HG02610 (cell line): ENCODE data around the gene HK3.

Source experiments
- ATAC-seq: cut with Tn5 transposase; IDR thresholded peaks from one replicate; pipeline ENCODE4 v1.9.1; 2021; ENCODE audit warnings: mild to moderate bottlenecking, moderate library complexity; ENCODE audit not compliant: unreplicated experiment

The HK3 gene, protein sequence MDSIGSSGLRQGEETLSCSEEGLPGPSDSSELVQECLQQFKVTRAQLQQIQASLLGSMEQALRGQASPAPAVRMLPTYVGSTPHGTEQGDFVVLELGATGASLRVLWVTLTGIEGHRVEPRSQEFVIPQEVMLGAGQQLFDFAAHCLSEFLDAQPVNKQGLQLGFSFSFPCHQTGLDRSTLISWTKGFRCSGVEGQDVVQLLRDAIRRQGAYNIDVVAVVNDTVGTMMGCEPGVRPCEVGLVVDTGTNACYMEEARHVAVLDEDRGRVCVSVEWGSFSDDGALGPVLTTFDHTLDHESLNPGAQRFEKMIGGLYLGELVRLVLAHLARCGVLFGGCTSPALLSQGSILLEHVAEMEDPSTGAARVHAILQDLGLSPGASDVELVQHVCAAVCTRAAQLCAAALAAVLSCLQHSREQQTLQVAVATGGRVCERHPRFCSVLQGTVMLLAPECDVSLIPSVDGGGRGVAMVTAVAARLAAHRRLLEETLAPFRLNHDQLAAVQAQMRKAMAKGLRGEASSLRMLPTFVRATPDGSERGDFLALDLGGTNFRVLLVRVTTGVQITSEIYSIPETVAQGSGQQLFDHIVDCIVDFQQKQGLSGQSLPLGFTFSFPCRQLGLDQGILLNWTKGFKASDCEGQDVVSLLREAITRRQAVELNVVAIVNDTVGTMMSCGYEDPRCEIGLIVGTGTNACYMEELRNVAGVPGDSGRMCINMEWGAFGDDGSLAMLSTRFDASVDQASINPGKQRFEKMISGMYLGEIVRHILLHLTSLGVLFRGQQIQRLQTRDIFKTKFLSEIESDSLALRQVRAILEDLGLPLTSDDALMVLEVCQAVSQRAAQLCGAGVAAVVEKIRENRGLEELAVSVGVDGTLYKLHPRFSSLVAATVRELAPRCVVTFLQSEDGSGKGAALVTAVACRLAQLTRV

DNA sequence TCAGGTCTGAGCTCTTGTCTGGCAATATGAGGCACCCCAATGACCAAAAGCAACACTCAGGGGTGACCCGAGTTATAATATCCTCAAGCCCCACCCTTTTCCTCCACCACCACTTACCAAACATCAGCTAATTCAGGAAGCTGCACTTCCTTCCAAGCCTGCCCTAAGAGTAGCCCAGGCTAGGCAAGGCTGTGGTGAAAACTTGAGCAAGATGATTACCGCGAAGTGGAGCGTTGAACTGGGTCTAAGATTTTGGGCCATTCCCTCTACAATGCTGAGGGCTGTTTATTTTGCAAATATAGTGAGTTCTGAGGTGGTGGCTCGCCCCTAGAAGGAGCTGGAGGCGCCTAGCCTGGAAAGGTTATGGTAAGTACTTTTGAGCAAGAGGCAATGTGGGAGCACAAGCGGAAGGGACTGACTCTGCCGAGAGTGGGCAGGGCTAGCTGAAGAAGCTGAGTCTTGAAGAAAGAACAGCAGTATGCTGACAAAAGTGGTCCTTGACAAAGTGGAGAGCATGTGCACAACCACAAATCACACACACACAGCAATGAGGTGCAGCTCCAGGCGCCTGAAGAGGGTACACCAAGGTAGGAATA lies at the start of gene HK3:
Gene HK3 (minus strand): TSS at position 51 of the 596 bp plus-strand sequence. CDS start 3,187 bp downstream, outside the sequence.
- ATAC-seq = no peak

DNA sequence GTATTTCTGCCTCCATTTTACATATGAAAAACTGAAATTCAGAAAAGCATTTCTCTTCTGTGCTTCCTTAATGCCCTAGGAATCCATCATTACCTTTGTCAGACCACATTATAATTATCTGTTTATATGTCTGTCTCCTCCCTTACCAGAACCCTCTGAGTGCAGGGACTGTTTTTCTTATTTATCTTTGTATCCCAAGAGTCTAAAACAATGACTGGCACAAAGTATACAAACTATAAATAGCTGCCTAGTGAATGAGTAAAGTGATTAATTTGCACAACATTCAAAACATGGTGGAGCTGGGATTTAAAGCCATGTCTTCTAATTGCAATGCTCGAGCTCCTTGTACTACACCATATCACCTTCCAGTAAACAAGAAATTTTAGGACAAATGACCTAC lies 49.3 kb upstream of the HK3 start:
- ATAC-seq = no peak

DNA sequence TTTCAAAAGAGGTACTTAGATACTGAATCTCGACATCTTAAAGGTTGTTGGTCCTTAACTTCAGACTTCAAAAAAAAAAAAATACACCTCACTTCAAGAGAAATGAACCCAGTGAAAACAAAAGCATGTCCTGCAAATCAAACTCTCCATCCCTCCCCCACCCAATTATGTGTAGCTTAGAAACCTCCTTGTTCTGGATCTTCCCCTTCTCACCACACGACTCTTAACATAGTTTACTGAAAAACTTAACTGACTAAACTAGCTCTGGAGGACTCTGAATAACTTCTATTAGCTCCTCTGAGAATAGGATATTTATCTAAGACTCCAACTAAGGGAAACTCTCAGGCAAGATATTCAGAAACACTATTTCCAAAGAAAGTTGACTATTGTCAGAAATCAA lies 48.7 kb upstream of the HK3 start:
- ATAC-seq = no peak

DNA sequence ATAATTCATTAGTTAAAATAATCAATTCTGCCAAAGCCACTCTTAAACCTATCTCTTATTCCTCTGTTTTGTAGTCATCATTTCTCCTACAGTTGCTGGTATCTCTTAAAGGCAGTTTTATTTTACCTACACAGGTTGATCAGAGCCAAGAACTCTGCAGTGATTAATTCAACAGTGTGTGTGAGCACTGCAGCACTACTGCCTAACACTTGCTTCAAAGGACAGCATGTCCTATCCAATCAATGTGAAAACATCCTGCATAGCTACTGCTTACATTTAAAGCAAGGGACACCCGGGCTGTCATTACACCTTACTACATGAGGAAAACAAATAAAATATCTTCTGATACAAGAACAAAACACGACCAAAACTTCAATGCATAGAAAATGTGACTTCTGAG lies 45.1 kb upstream of the HK3 start:
- ATAC-seq = no peak

DNA sequence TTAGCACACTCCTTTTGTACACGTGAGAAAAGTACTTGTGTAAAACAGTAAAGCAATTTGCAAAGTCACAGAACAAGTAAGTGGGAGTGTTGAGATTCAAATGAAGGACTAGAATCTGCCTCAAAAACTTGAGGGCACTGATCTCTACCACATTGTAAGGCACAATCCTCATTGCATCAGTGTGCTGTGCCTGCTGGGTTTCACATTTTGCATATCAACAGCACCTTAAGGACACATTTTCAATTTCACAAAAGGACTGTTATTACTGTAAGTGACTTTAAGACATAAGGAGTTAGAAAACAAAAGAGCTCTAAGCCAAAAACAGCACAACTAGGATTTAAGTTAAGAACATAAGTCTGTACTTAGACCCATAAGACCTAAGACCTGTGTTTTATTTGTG lies 44.7 kb upstream of the HK3 start:
- ATAC-seq = no peak

DNA sequence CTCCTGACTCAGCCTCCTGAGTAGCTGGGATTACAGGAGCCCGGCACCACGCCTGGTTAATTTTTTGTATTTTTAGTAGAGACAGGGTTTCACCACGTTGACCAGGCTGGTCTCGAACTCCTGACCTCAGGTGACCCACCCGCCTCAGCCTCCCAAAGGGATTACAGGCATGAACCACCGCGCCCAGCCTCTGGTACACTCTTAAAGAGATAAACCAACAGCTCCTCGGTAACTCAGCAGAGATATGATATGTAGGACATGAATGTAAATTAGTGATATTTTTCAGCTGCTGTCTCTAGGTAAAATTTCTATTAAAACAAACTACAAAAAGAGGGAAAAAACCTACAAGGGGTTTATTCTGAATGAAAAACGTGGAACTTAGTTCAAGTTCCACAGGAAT lies 42.8 kb upstream of the HK3 start:
- ATAC-seq = no peak

DNA sequence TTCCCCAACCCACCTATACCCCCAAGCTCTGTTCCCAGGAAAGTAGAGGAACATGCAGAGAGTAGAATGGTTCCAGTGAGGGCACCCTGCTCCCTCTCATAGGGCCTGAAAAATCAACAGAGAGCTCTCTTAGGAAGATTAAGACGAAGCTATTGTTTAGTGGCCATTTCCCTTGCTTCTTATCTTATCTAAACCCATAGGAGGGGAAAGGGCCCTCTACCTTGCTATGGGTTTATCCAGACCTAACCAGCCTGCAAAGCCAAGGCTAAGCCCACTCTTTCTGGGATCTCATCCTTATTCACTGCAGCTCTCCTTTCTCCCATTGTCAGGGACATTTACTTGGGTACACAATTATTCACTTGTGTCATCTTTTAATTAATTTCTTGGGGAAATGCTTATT lies 39.3 kb upstream of the HK3 start:
- ATAC-seq = no peak

DNA sequence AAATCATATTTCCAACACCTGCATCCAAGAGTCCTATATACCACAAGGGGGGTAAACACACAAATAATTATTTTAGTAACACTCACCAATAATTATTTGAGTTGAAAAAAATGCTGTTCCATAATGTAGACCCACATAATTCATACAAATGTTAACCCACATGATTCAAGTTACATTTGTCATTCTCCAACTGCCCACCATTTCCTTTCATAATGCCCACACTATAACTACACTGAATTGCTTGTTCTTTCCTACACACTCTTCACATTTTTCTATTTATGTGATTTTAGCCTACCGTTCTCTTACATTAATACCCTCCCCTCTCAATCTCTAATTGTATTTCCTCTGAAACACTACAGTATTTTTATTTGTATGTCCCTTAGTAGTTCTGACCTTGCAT lies 35.9 kb upstream of the HK3 start:
- no peak for ATAC-seq

DNA sequence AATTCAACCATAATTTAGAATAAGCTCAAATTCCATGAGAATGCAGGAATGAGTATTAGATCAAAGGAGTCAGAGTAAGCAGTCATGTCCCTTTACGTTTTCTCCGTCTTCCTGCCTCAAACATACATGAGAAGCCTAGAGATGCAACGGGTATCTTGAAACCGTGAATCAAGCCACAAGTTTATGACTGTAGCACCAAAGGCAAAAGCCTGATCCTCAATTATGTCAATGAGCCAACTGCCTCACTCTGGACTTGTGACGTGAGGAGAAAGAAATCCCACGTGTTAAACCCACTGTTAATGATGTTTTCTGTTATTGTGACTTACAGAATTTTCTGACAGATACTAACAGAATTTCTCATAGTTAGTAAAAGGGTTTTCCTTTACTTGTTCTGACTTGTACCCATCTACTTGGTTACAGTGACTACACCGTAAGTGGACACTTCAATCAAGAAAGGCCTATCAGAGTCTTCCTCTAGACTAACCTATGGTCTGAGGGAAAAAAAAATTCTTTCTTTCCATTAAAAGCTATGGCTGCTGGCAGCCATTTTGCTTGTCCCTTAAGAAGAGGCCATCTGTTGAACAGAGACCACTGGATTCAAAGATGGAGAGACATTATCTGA lies 35.3 kb upstream of the HK3 start:
- ATAC-seq = no peak

DNA sequence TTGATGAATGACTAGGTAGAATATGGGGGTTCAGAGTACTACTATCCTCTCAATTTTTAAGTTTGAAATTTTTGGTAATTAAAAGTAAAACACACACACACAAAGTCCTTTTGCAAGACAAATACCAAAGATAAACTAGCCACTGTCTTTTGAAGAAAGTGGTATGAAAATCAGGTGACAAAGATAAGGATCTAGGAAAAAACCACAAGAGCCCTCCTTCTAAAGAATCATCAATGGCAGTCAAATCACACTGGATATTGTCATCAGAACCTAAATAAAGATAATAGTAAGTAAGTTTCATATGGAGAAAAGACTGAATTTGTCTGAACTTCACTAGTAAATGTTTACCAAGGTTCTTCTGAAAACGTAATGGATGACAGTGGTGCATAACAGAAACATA lies 30.5 kb upstream of the HK3 start:
- no peak for ATAC-seq

DNA sequence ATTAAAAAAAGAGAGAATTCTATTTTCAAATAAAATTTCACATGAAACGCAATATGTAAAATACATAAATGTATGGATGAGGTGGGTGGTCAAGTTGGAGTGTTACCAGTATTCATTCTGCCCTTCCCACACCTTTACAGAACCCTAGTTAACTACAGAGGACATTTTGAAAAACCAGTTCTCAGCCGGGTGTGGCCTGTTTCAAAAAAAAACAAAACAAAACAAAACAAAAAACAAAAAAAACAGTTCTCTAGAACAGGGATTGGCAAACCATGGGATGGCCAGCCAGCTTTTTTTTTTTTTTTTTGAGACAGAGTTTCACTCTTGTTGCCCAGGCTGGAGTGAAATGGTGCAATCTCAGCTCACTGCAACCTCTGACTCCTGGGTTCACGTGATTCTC lies 28.4 kb upstream of the HK3 start:
- ATAC-seq = no peak

DNA sequence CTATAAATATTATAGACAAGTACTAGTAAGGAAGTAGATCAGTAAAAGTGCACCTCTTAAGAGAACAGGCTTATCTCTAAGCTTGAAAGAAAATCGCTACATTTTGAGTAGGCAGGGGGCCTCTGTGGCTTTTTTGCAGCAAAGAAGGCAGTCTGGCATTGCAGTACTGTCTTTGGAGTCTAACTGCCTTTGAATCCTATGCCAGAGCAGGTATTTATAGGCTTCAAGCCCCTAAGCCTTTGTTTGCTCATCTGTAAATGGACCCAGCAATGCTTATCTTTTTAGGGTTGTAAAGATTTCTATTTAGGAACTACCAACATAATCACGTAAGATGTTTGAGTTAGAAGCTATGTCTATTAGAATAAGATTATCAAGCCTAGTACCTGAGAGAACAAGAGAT lies 23.7 kb upstream of the HK3 start:
- ATAC-seq = no peak

DNA sequence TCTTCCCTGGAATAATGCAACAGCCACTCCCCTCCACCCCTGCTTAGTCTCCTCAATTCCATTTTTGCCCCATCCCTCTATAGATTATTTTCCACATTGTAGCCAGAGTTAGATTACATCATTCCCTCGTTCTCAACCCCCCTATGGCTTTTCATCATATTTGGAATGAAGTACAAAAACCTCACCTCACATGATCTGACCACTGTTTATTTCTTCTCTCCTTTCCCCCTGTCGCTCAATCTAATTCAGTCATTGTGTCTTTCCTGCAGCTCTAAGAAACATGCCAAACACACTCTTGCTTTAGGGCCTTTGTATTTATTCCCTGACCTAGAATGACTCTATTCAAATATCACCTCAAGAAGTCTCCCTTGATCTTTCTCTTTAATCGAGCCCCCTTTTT lies 22.6 kb upstream of the HK3 start:
- no peak for ATAC-seq

DNA sequence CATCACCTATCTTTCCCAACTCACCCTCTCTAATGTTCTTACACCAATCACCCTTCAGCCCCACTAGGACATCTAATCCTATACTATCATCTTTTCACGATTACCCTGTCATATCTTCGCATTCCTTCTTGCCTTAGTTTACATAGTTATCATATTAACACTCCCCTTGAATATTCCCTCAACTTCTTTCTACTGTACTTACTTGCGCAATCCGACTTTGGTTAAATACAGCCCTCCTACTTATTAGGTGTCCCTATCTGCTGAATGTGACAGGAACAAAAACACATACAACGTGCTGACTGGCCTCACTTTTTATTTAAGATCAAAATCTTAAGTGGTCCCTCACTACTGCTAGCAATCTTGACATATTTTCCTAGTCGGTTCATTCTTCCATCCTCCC lies 19.5 kb upstream of the HK3 start:
- ATAC-seq = no peak

DNA sequence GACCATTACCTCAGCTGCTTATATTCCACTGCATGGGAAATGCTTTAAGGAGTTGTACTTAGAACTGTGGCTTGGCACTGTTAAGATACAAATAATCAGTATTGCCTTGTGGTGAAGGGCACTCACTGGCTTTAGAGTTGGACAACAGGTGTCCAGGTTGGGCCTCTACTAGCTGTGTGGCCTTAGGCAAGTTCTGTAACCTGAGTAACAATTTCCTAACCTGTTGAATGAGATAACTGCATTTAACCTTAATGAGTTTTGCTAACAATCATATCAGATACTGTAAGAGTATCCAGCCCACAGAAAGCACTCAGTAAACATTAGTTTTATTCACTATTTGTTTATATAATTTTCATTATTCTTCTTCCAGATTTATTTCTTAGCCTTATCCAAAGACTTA lies 17.2 kb upstream of the HK3 start:
- no peak for ATAC-seq

DNA sequence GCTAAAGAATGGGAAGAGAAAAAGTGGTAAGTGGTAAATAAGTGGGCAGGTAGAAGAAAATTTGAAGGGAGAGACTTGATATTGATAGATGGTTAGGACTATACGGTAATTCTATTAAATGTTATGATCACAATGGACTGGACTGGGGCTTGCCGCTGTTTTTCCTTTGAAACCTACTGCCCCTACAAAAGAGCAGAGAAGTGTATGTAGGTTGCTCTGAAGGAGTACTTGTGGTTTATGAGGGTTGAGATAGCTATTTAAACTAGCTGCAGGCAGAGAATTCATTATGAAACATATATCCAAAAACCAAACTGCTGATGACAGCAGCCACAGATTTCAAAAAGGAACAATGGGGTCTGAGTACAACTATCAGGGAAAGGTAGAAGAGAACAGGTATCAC lies 16.8 kb upstream of the HK3 start:
- no peak for ATAC-seq

DNA sequence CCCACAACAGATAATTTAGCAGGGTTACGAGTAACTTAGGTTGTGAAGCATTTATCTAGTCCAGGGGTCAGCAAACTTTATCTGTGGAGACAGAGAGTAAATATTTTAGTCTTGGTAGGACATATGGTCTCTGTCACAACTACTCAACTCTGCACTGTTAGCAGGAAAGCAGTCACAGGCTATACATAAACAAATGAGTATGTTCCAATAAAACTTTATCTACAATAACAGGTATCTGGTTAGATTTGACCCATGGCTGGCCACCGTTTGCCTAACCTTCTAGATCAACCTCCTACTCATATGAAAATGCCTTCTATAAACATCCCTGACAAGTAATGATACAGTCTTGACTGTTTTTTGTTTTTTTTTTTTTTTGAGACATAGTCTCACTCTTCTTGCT lies 13.0 kb upstream of the HK3 start:
- no peak for ATAC-seq

DNA sequence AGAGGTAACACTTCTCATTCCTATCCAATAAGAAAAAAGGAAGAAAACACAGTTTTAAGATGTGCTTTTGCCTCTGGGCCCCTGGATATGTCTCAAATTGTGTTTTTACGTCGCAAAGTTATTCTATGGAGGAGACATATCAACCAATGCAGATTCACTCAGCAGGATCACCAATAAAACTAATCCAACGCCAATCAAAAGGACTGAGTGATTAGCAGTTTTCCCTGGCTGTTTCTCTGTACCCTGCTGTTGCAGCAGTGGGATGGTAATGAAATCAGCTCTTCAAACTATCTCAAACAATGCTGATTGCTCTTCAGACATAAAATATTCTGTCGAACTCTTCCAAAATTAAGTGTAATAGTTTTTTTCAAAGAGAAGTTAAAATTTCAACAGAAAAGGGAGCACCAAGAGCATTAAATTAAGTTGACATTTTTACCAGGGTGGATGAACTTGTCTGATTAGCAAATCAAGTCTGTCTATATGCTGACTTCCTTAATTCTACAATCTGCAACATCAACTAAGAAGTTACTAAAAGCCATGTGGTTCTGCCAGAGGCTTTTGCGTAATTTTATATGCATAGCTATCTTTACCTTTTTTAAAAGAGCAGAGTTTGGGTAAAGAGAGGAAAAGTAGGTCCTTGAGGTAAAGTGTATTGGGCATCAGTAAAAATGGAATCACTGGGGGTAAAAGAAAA lies 9.7 kb upstream of the HK3 start:
- no peak for ATAC-seq

DNA sequence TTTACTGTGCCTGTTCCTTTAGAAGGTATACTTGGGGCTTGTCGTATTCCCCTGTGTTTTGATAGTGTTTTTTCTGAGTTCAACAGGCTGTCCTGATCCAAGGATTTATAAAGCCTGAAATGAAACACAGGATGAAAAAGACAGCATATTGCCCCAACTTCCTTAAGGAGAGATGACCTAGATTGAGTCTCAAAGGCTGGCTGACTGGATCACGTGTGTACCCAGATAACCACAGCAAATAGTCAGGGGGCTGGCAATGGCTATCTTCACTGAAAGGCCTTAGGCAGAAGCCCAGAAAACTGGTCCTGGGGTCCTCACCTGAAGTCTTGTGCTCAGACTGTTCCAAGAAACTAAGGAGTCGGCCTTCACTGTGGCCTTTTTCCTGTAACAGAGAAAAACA lies 7.7 kb upstream of the HK3 start:
- ATAC-seq = no peak

DNA sequence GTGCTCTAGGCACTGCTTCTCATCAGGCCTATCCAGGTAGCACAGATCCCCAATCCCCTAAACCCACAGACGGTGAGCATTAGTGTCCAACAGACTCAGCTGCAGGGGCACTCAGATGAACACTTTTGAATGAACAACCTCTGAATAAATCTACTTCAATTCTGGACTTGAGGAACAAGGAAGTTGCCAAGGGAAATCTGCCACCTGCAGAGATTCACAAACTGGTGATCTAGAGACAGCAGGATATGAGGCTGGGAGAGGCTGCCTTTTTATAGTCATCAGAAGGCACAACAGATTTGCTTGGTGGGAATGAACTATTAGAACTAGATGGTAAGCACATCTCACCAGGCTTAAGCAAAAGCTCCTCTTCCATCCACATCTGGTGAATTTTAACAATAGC lies 7.0 kb upstream of the HK3 start:
- no peak for ATAC-seq

DNA sequence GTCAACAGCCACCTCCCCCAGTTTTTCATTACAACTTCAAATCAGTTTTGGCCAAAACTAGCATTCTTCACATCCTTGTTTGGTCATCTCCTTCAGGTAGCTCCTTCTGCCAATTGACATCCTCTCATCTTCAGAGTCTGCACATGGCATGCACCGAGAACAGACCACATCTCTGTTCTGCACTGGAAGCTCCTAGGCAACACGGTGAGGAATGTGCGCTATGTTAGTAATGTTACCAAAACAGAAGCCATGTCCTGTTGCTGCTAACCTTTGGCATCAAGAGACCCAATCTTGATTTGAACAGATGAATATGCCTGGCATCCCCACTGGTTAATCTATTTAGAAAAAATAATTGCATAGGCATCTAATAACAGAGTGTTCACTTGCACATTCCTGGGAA lies 5.1 kb upstream of the HK3 start:
- ATAC-seq = no peak
